ENCODE data around the gene FBXW5.

The FBXW5 gene

GRCh38 chr9:136962701-136963248 is 18.2 kb upstream of the FBXW5 start:
- H3K79me2 ChIP-seq (ENCODE audit: insufficient read depth, low read length): no peaks in the 10 kb centered on the region
- no peak overlapping the region for H3K9ac ChIP-seq (ENCODE audit: low read depth, low read length, poor library complexity, severe bottlenecking)
- H3K4me3 ChIP-seq (ENCODE audit: low read length, poor library complexity, severe bottlenecking): no peak overlapping the region
- H3K36me3 ChIP-seq (ENCODE audit: insufficient read depth, low read length): no peaks in the 10 kb centered on the region
- H3K4me1 ChIP-seq (ENCODE audit: insufficient read depth, low read length, poor library complexity, severe bottlenecking): peaks cover 9% of the 10 kb centered on the region
- no peak overlapping the region for H2AFZ ChIP-seq (ENCODE audit: low read length)
- no peaks in the 10 kb centered on the region for H4K20me1 ChIP-seq (ENCODE audit: insufficient read depth, low read length, poor library complexity, severe bottlenecking)
- H3K9me3 ChIP-seq (ENCODE audit: insufficient read depth, low read depth, low read length): no peaks in the 10 kb centered on the region
- no peaks in the 10 kb centered on the region for H3K9me2 ChIP-seq (replicated peaks; ENCODE audit: low read depth, low read length)
- H3K27me3 ChIP-seq (ENCODE audit: insufficient read depth, low read length, poor library complexity, severe bottlenecking): no peaks in the 10 kb centered on the region
- H3K4me2 ChIP-seq (ENCODE audit: low read depth, low read length, poor library complexity, severe bottlenecking): no peak overlapping the region
- no peaks in the 10 kb centered on the region for H3F3A ChIP-seq (ENCODE audit: low read depth)
- TF ChIP-seq EZH2phosphoT487 (IDR thresholded peaks at IDR 0.05; ENCODE audit: borderline replicate concordance): no peak
- TF ChIP-seq, protein P1, sequence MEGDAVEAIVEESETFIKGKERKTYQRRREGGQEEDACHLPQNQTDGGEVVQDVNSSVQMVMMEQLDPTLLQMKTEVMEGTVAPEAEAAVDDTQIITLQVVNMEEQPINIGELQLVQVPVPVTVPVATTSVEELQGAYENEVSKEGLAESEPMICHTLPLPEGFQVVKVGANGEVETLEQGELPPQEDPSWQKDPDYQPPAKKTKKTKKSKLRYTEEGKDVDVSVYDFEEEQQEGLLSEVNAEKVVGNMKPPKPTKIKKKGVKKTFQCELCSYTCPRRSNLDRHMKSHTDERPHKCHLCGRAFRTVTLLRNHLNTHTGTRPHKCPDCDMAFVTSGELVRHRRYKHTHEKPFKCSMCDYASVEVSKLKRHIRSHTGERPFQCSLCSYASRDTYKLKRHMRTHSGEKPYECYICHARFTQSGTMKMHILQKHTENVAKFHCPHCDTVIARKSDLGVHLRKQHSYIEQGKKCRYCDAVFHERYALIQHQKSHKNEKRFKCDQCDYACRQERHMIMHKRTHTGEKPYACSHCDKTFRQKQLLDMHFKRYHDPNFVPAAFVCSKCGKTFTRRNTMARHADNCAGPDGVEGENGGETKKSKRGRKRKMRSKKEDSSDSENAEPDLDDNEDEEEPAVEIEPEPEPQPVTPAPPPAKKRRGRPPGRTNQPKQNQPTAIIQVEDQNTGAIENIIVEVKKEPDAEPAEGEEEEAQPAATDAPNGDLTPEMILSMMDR (conservative IDR thresholded peaks at IDR 0.05; ENCODE audit: low read length): no peak

- H3K4me3 ChIP-seq (ENCODE audit: low read length, poor library complexity, severe bottlenecking): no peak overlapping the region
- no peaks in the 10 kb centered on the region for H3K27me3 ChIP-seq (ENCODE audit: insufficient read depth, low read length, poor library complexity, severe bottlenecking)
- H3K79me2 ChIP-seq (ENCODE audit: insufficient read depth, low read length): no peaks in the 10 kb centered on the region
- H3K36me3 ChIP-seq (ENCODE audit: insufficient read depth, low read length): no peaks in the 10 kb centered on the region
- H3K9me2 ChIP-seq (replicated peaks; ENCODE audit: low read depth, low read length): no peaks in the 10 kb centered on the region
- H3K9ac ChIP-seq (ENCODE audit: low read depth, low read length, poor library complexity, severe bottlenecking): no peak overlapping the region
- no peaks in the 10 kb centered on the region for H3F3A ChIP-seq (ENCODE audit: low read depth)
- H4K20me1 ChIP-seq (ENCODE audit: insufficient read depth, low read length, poor library complexity, severe bottlenecking): no peaks in the 10 kb centered on the region
- H2AFZ ChIP-seq (ENCODE audit: low read length): no peak overlapping the region
- no peak overlapping the region for H3K4me2 ChIP-seq (ENCODE audit: low read depth, low read length, poor library complexity, severe bottlenecking)
- H3K4me1 ChIP-seq (ENCODE audit: insufficient read depth, low read length, poor library complexity, severe bottlenecking): peaks cover 9% of the 10 kb centered on the region
- TF ChIP-seq, protein P1 (conservative IDR thresholded peaks at IDR 0.05; ENCODE audit: low read length): no peak
- TF ChIP-seq EZH2phosphoT487 (IDR thresholded peaks at IDR 0.05; ENCODE audit: borderline replicate concordance): no peak
- no peaks in the 10 kb centered on the region for H3K9me3 ChIP-seq (ENCODE audit: insufficient read depth, low read depth, low read length)
Observed at GRCh38 chr9:136962163-136962562, 17.6 kb upstream of the FBXW5 start.

DNA sequence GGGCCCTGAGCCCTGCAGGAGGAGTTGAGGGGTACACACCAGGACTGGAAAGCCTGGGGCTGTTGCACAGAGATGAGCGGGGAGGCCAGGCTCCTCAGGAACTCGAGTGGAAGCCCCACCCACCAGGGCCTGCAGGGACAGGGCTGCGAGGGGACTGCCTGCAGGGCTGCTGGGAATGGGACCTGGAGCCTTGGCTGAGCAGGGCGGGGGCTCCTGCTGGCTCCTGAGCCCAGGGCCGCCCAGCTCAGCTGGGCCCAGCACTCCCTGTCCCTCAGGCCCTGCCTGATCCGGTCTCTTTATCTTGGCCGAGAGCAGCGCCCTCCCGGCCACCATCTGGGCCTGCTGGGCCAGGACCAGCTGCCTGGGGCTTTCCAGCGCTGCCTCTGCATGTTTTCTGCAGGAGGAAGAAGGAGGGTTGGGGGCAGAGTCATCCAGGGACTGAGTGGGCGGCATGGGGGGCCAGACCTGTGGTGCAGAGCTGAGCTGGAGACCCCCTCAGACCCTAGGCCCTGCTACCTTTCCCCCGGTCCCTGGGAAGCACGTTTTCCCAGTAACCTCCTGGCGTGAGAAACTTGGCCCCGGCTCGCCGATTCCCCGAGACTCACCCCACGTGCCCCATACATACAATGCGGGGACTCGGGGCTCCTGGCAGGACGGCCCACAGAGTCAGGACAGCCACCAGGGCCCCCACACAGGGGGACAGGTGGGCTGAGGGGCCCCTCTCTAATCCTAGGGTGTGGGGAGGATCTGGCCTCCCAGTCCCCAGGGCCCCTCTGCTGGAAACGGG is 16.9 kb upstream of the FBXW5 start:
- Histone ChIP-seq H3K79me2 (ENCODE audit: insufficient read depth, low read length) (no peaks in the 10 kb centered on the region), H3K9ac (ENCODE audit: low read depth, low read length, poor library complexity, severe bottlenecking) (no peak overlapping the region), H4K20me1 (ENCODE audit: insufficient read depth, low read length, poor library complexity, severe bottlenecking) (no peaks in the 10 kb centered on the region), H3K27me3 (ENCODE audit: insufficient read depth, low read length, poor library complexity, severe bottlenecking) (no peaks in the 10 kb centered on the region), H3K4me2 (ENCODE audit: low read depth, low read length, poor library complexity, severe bottlenecking) (no peak overlapping the region), H2AFZ (ENCODE audit: low read length) (no peak overlapping the region), H3K4me1 (ENCODE audit: insufficient read depth, low read length, poor library complexity, severe bottlenecking) (peaks cover 9% of the 10 kb centered on the region), H3K9me2 (replicated peaks; ENCODE audit: low read depth, low read length) (no peaks in the 10 kb centered on the region), H3K4me3 (ENCODE audit: low read length, poor library complexity, severe bottlenecking) (no peak overlapping the region), H3F3A (ENCODE audit: low read depth) (no peaks in the 10 kb centered on the region), H3K36me3 (ENCODE audit: insufficient read depth, low read length) (no peaks in the 10 kb centered on the region), H3K9me3 (ENCODE audit: insufficient read depth, low read depth, low read length) (no peaks in the 10 kb centered on the region)
- TF ChIP-seq EZH2phosphoT487 (IDR thresholded peaks at IDR 0.05; ENCODE audit: borderline replicate concordance): no peak
- TF ChIP-seq, protein P1 (conservative IDR thresholded peaks at IDR 0.05; ENCODE audit: low read length): no peak
